HepG2 (cell line): Measurements from ENCODE around the gene PSMD1. TPM values are rescaled to one million over a fixed set of nuclear protein-coding genes. Genes with fewer than 3 reads are reported as not detected.
A peak's percentile ranks its signal among the peaks of the same experiment; 100 is the strongest.

Experiments used
- BORCS8-MEF2B ChIP-seq: sonication (generic); formaldehyde crosslinking; IDR thresholded peaks from 2 replicates; pipeline ENCODE4 v1.8.0; 2022; ENCODE audit warnings: mild to moderate bottlenecking, missing genetic modification reagents
- CENPBD1 ChIP-seq: sonication (generic); formaldehyde crosslinking; IDR thresholded peaks from 2 replicates; pipeline ENCODE4 v1.8.0; 2022; ENCODE audit warnings: missing genetic modification reagents, low read depth, mild to moderate bottlenecking, borderline replicate concordance
- ETV5 ChIP-seq: IDR thresholded peaks from 2 replicates; pipeline ENCODE4 v1.6.1; 2018; ENCODE audit warnings: missing biosample characterization, missing genetic modification reagents, inconsistent platforms, borderline replicate concordance
- GABPA ChIP-seq, 2 experiments: IDR thresholded peaks; 2 replicates each; pipeline ENCODE4 v1.6.1; 2011 to 2016; ENCODE audit warnings: low read depth in 2 of 2, low read length in 1 of 2, missing biosample characterization in 1 of 2, missing genetic modification characterization in 1 of 2
- HOXA5 ChIP-seq: sonication (generic); formaldehyde crosslinking; IDR thresholded peaks from 2 replicates; pipeline ENCODE4 v1.4.0; 2020; ENCODE audit warnings: missing genetic modification reagents
- MYC ChIP-seq: sonication (generic); formaldehyde crosslinking; IDR thresholded peaks from 2 replicates; pipeline ENCODE4 v1.9.0; 2021; ENCODE audit warnings: missing genetic modification reagents, borderline replicate concordance
- RAD51 ChIP-seq: fragments of 450-650 bp; IDR thresholded peaks from 2 replicates; pipeline ENCODE4 v1.6.1; 2016; ENCODE audit warnings: borderline replicate concordance
- RBAK ChIP-seq: sonication (generic); formaldehyde crosslinking; IDR thresholded peaks from 2 replicates; pipeline ENCODE4 v1.5.1; 2020; ENCODE audit warnings: mild to moderate bottlenecking, missing genetic modification reagents
- SETDB1 ChIP-seq: sonication (generic); formaldehyde crosslinking; IDR thresholded peaks from 2 replicates; pipeline ENCODE4 v1.5.1; 2020; ENCODE audit warnings: missing genetic modification reagents, mild to moderate bottlenecking, borderline replicate concordance
- SKI ChIP-seq: fragments of 450-650 bp; IDR thresholded peaks from one replicate; pipeline ENCODE4 v1.6.1; 2018; ENCODE audit warnings: mild to moderate bottlenecking; ENCODE audit not compliant: partially characterized antibody
- TCF7L2 ChIP-seq: IDR thresholded peaks from 2 replicates; pipeline ENCODE4 v1.6.1; 2011; ENCODE audit warnings: mild to moderate bottlenecking, low read depth, low read length, moderate library complexity
- TP53 ChIP-seq: sonication (generic); formaldehyde crosslinking; conservative IDR thresholded peaks from 2 replicates; pipeline ENCODE4 v1.4.0; 2020; ENCODE audit warnings: missing genetic modification reagents
- ZBTB40 ChIP-seq, 2 experiments: fragments of 450-650 bp in 1 of 2; sonication (generic) in 1 of 2; formaldehyde crosslinking in 1 of 2; IDR thresholded peaks; 2 replicates each; pipeline versions ENCODE4 v1.6.1 to v1.8.0; 2016 to 2022; ENCODE audit warnings: antibody characterized with exemption in 1 of 2, mild to moderate bottlenecking in 1 of 2, missing genetic modification reagents in 1 of 2
- ZFP36L1 ChIP-seq: sonication (generic); formaldehyde crosslinking; IDR thresholded peaks from 2 replicates; pipeline ENCODE4 v1.8.0; 2022; ENCODE audit warnings: mild to moderate bottlenecking, missing genetic modification reagents, moderate library complexity
- ZNF274 ChIP-seq: sonication (generic); formaldehyde crosslinking; IDR thresholded peaks from 2 replicates; pipeline ENCODE4 v1.5.1; 2020; ENCODE audit warnings: mild to moderate bottlenecking, missing genetic modification reagents
- ZNF276 ChIP-seq: sonication (generic); formaldehyde crosslinking; IDR thresholded peaks from 2 replicates; pipeline ENCODE4 v1.4.0; 2020; ENCODE audit warnings: mild to moderate bottlenecking, low read depth, missing genetic modification reagents
- ZNF563 ChIP-seq: sonication (generic); formaldehyde crosslinking; IDR thresholded peaks from 2 replicates; pipeline ENCODE4 v1.8.0; 2022; ENCODE audit warnings: mild to moderate bottlenecking, moderate library complexity, missing genetic modification reagents
- ZNF724P ChIP-seq: sonication (generic); formaldehyde crosslinking; IDR thresholded peaks from 2 replicates; pipeline ENCODE4 v1.8.0; 2022; ENCODE audit warnings: missing genetic modification reagents, borderline replicate concordance
- ZNF784 ChIP-seq: sonication (generic); formaldehyde crosslinking; IDR thresholded peaks from 2 replicates; pipeline ENCODE4 v1.5.1; 2020; ENCODE audit warnings: missing genetic modification reagents, mild to moderate bottlenecking, borderline replicate concordance
- polyA plus RNA-seq, 8 experiments: library from polyadenylated mRNA; depleted of rRNA in 3 of 8; stranded (reverse) in 7 of 8; unstranded in 1 of 8; fragments of >200 nt; fragmentation: Illumina TruSeq in 4 of 8; extraction: Trizol in 4 of 8; gene quantifications; 2 replicates each; pipeline versions ENCODE4 v1.2.1 to v1.2.3, GENCODE V29; 2011 to 2016; ENCODE audit warnings: low read depth in 4 of 8, missing spikeins in 1 of 8, mixed read lengths in 1 of 8; ENCODE audit not compliant: insufficient read depth in 1 of 8
- total RNA-seq, 5 experiments: library from RNA; depleted of rRNA; stranded (reverse); fragments of >200 nt; fragmentation: Illumina TruSeq; extraction: Trizol; gene quantifications; 2 replicates each; pipeline ENCODE4 v1.2.3, GENCODE V29; 2016; ENCODE audit warnings: low read depth in 1 of 5

Gene PSMD1
- total and polyA plus RNA-seq, 2 of the 13 experiments (the other 11 are each of a cell fraction or from before 2014, with no cell fraction given): 136 to 191 TPM

DNA sequence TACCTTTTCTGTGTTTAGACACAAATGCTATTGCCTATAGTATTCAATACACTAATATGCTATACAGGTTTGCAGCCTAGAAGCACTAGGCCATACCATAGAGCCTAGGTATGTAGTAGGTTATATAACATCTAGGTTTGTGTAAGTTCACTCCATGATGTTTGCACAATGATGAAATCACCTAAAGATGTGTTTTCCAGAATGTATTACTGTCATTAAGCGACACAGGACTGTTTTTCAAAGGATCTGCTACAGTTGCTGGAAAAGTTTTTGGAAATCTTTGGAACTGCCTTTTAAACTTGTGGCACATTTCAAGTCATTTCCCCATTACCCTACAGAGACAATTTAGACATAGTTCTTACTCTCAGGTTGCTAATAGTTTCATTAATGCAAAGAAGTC lies 9.3 kb downstream of the PSMD1 start (continued):
- TF ChIP-seq ZBTB40 (IDR thresholded peaks at IDR 0.05): no peak
- no peak for TF ChIP-seq ZBTB40 (CRISPR knock-in tag; IDR thresholded peaks at IDR 0.05)
- TF ChIP-seq BORCS8-MEF2B (CRISPR knock-in tag): no peak
- TF ChIP-seq SKI: no peak
- no peak for TF ChIP-seq TP53
- TF ChIP-seq RBAK (CRISPR knock-in tag): no peak
- TF ChIP-seq TCF7L2: no peak
- TF ChIP-seq CENPBD1 (CRISPR knock-in tag): no peak
- TF ChIP-seq ZNF274 (CRISPR knock-in tag): no peak
- TF ChIP-seq ETV5 (CRISPR knock-in tag): no peak
- peak; percentile 40; the same call in 1 of the 2 replicates for TF ChIP-seq ZFP36L1 (CRISPR knock-in tag)
- TF ChIP-seq ZNF563 (CRISPR knock-in tag): no peak
- TF ChIP-seq HOXA5 (CRISPR knock-in tag): 0 out of 2 replicates have a peak, but pooled peaks have one; percentile 31
- no peak for TF ChIP-seq ZNF276 (CRISPR knock-in tag)
- TF ChIP-seq MYC (CRISPR knock-in tag): no peak
- no peak for TF ChIP-seq RAD51
- no peak for TF ChIP-seq ZNF784 (CRISPR knock-in tag)
- no peak for TF ChIP-seq ZNF724P (CRISPR knock-in tag)
- TF ChIP-seq SETDB1 (CRISPR knock-in tag): no peak
- no peak for TF ChIP-seq GABPA (IDR thresholded peaks at IDR 0.05; ENCODE audit: low read depth, low read length)
- no peak for TF ChIP-seq GABPA (CRISPR knock-in tag; IDR thresholded peaks at IDR 0.05; ENCODE audit: low read depth)
